GM19468 (cell line): ENCODE data around the gene FAM222A.

Source experiments
- ATAC-seq: cut with Tn5 transposase; IDR thresholded peaks from one replicate; pipeline ENCODE4 v1.9.1; 2021; ENCODE audit warnings: mild to moderate bottlenecking, moderate library complexity, moderate number of reproducible peaks; ENCODE audit not compliant: unreplicated experiment; ENCODE audit errors: extremely low read depth

Gene FAM222A

DNA sequence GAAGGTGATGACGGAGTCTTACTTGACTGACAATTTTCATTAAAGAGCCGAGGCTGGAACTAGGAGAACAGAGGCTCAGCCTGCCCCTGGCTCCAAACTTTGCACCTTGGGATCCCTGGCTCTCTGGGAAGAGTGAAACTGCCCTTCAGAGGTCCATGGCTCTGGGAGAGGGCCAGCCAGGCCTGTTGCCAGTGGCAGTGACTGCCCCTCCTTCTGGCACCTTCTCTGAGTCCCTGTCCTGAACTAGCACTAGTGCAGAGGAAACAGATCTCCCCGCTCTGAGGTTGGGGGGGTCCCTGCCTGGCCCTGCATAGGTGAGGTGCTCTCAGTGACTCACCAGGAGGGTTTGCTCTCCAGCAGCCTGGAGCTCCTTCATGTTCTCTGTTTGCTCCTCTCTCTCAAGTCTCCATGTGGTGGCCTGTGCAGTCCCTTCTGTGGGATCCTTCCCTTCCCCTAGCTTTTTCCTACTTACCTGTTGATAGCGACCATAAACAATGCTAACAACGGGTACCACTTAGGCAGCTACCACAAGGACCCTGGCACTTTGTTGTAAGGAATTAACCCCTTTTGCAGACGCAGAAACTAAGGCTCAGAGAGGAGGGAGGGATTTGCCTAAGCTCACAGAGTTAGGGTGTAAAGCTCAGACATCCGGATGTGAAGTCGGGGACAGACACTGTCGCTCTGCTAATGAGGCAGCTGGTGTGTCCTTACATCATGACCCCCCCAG, 22.4 kb downstream of the FAM222A start:
- ATAC-seq: no peak

- ATAC-seq: no peak
Measured at GRCh38 chr12:109736552-109737108, 23.0 kb downstream of the FAM222A start.

DNA sequence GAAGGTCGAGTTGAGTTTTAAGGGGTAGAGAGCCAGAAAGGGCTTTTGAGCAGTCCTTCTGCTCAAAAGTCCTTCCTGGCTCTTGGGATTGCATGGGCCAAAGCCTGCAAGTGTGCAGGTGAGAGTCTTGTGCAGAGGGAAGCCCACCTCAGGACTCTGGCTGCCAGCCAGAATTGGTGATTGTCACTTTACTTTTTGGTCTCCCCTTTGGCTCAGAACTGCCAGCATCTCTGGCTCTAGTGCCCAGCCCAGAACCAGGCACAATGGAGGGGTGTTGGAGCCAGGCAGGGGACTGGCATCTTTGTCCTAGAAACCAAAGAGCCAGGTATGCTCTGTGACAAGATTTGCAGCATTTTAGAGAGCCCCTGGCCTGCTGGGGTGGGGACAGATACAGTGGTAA, 23.5 kb downstream of the FAM222A start:
- no peak for ATAC-seq

DNA sequence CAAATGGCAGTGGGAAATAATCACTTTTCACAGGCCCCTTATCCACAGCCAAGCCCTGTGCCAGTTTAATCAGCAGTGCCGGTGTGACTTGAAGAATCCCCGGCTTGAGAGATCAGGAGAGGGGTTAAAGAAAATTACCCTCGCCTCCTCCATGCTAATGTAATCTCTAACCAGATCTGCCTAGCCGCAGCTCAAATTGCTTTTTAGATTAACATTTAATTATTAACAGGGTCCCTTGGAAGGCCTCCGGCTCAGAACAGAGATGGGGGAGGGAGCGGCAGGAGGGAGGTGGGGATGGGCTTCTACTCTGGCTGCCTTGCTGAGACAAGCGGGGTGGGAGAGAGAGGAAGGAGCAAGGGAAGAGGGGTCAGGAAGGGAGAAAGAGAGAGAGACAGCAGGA, 24.0 kb downstream of the FAM222A start:
- ATAC-seq: no peak

DNA sequence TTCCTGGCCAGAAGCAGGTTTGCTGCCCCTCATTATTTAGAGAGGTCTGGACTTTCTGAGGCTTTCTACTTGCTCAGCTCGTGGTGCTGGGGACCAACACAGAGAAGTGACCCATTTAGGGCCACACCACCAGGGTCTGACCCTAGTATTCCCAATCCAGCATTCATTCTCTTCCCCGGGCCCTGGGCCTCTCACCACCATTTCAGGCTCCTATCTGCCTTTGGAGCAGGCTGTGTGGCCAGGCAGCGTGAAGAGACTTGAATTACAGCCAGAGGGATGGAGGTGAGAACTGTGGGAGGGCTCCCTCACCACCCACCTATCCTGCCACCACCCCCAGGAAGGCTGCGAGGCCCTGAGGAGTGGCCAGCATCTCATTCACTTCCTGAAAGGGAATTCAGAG, 24.6 kb downstream of the FAM222A start:
- no peak for ATAC-seq

GRCh38 chr12:109738878-109739665, 25.4 kb downstream of the FAM222A start:
- ATAC-seq: no peak

DNA sequence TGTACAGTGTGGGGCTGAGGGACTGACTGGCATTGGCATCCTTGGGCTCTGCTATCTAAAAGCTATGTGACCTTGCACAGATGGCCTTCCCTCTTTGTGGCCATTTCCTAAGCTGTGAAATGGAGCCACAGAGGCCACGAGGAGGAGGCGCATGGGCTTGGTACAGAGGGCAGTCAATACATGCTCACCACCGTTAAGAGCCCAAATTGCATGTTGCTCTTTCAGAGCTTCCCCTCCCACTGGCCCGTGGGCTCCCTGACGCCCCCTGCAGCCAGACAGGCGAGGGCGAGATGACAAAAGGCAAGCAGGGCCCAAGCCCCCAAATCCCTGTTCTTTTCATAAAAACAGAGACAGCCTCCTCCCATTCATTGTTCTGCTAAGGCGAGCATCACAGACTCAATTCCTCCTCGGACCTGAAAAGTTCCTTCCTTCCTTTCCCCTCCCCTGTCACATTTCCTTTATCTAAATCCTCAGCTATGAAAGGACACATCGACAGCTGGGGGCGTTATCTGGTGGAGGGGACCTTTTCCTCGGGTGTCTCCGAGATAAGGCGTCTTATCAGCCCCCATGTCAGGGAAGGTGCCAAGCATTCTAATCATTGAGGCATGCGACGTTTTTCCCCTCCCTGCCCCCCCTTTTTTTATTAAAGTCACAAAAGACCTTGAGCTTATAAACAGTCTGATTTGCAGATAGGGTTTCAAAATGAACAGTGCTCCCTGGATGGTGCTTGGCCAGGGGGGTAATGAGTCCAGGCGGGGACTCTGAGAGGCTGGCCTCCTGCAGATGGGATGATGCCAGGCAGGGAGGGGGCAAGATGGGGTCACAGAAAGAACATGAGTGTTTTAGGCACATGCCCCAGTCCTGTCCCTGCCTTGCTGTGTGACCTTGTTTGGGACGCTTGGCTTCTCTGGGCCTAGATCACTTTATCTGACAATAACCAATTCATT, 26.4 kb downstream of the FAM222A start:
- no peak for ATAC-seq

DNA sequence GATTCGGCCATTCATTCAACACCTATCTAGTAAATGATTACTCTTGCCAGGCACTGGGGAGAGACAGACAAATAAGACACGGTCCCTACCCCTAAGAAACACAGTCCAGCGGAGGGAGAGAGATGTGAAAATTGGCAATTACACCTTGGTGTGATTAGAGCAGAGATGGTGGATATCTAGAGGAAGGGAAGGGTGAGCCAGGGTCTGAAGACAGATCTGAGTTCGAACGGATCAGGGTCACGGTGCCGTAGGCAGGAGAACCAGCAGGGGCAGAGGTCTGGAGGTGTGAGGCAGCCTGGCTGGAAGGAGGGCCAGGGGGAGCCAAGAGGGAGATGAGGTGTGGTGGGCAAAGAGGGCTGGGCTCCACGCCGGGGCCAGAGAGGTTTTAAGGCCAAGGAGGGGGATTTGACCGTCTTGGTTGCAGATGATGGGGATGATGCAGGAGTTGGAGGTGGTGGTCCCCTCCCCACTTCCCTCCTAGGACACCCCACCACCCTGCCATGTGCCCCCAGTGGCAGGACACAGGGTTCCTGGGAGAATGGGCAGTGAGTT, 27.1 kb downstream of the FAM222A start:
- no peak for ATAC-seq

GRCh38 chr12:109741286-109741969, 27.8 kb downstream of the FAM222A start:
- no peak for ATAC-seq

DNA sequence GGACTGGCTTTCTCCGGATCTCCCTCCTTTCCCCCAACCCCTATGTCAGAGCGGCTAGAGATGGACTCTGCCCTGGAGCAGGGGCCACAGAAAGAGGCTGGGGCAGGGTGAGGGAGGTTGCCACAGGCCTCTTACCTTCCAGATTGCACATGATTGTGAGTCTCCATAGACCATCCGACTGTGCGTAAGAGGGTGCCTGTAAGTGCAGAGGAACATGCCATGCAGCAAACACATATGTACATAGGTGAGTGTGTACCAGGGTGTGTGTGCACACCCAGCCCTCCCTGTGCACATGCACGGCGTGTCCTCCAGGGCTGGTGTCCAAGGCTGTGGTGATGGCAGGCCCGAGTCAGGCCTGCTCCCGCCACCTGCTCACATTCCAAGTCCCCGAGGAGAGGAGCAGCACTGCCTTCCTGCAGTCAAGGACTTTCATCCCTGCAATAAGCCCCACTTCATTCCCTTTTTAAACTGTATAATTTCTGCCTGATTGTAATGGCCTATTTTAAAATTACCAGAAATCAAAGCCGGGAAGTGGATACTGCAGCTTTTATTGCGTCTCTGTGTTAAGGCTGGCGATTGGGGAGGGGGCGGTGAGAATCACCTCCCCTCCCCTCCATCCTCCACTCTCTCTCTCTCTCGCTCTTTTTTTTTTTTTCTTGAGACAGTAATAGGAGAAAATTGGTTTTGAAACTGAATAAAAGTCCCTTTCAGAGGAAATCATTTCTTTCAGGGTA, 28.5 kb downstream of the FAM222A start:
- no peak for ATAC-seq

- ATAC-seq: no peak
Measured at GRCh38 chr12:109743076-109743910, 29.7 kb downstream of the FAM222A start.

GRCh38 chr12:109744026-109744425, 30.4 kb downstream of the FAM222A start:
- no peak for ATAC-seq

GRCh38 chr12:109744986-109745942, 31.6 kb downstream of the FAM222A start:
- ATAC-seq: no peak

GRCh38 chr12:109752117-109753053, 38.8 kb downstream of the FAM222A start:
- no peak for ATAC-seq

- ATAC-seq: no peak
Measured at GRCh38 chr12:109753054-109753401, 39.4 kb downstream of the FAM222A start.

GRCh38 chr12:109753959-109754358, 40.3 kb downstream of the FAM222A start:
- ATAC-seq: no peak
